ENCODE data around the gene ERC2. TPM values are rescaled to one million over a fixed set of nuclear protein-coding genes. Genes with fewer than 3 reads are reported as not detected.

ERC2 gene
- total RNA-seq, 2 experiments from 2014 or later: not detected

- Histone ChIP-seq H4K20me1 (ENCODE audit: insufficient read depth, low read length) (no peaks in the 10 kb centered on the region), H3K4me2 (ENCODE audit: low read length) (no peak overlapping the region), H2AFZ (ENCODE audit: low read length) (no peak overlapping the region), H3K27ac (ENCODE audit: low read depth, low read length, poor library complexity, severe bottlenecking) (no peak overlapping the region), H3K79me2 (ENCODE audit: insufficient read depth, low read depth, low read length) (no peaks in the 10 kb centered on the region), H3K4me1 (ENCODE audit: insufficient read depth, low read length, poor library complexity, severe bottlenecking) (no peaks in the 10 kb centered on the region), H3K36me3 (ENCODE audit: insufficient read depth, low read length) (no peaks in the 10 kb centered on the region), H3K4me3 (ENCODE audit: low read depth, low read length, poor library complexity, severe bottlenecking) (no peak overlapping the region), H3K9me2 (ENCODE audit: insufficient read depth, low read length) (no peaks in the 10 kb centered on the region), H3K9me3 (ENCODE audit: low read length) (no peaks in the 10 kb centered on the region)
- intact Hi-C loops (cut with micrococcal nuclease; ENCODE audit: unreplicated experiment): no loop called here
- BruUV-seq (replicated peaks): no TSS peak
- DNase-seq (ENCODE audit: low spot score): no peak
- CTCF ChIA-PET (ENCODE audit: unreplicated experiment): no interaction called here
- POLR2A ChIA-PET: interaction anchor here (0.6 kb wide), 1 partner anchor 72 kb away, joined by 3 read pairs; no protein-coding TSS in a partner anchor
- TF ChIP-seq CTCF (conservative IDR thresholded peaks at IDR 0.05; ENCODE audit: low read length) (no peak), EZH2phosphoT487 (IDR thresholded peaks at IDR 0.05; ENCODE audit: borderline replicate concordance, low read depth, low read length) (no peak)
These were observed 208.0 kb downstream of the ERC2 start for GRCh38 chr3:56260262-56260661.

DNA sequence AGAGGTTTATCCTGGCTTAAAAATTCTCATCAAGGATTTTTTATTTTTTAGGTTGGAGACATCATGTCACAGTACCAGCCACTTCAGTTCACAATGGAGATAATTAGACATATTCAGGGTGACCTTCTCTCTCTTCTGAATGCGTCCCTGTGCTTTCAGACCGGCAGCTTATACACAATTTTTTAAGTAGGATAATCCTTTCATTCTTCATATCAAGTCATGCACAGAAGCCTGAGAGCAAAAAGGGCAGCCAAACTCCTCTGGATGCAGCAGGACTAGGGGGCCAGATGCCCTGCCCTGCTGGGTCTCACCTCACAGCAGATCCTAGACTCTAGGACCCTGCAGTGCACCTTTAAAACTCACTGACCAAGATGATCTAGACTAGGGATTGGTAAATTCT, 210.4 kb downstream of the ERC2 start:
- H2AFZ ChIP-seq (ENCODE audit: low read length): no peak overlapping the region
- no peaks in the 10 kb centered on the region for H3K4me1 ChIP-seq (ENCODE audit: insufficient read depth, low read length, poor library complexity, severe bottlenecking)
- no peaks in the 10 kb centered on the region for H3K36me3 ChIP-seq (ENCODE audit: insufficient read depth, low read length)
- no peak for DNase-seq (ENCODE audit: low spot score)
- no peak for TF ChIP-seq CTCF (conservative IDR thresholded peaks at IDR 0.05; ENCODE audit: low read length)
- TF ChIP-seq EZH2phosphoT487 (IDR thresholded peaks at IDR 0.05; ENCODE audit: borderline replicate concordance, low read depth, low read length): no peak
- no peak overlapping the region for H3K4me3 ChIP-seq (ENCODE audit: low read depth, low read length, poor library complexity, severe bottlenecking)
- CTCF ChIA-PET (ENCODE audit: unreplicated experiment): no interaction called here
- H3K9me3 ChIP-seq (ENCODE audit: low read length): no peaks in the 10 kb centered on the region
- no peaks in the 10 kb centered on the region for H3K9me2 ChIP-seq (ENCODE audit: insufficient read depth, low read length)
- POLR2A ChIA-PET: no interaction called here
- no TSS peak for BruUV-seq (replicated peaks)
- H3K79me2 ChIP-seq (ENCODE audit: insufficient read depth, low read depth, low read length): no peaks in the 10 kb centered on the region
- H3K4me2 ChIP-seq (ENCODE audit: low read length): no peak overlapping the region
- H3K27ac ChIP-seq (ENCODE audit: low read depth, low read length, poor library complexity, severe bottlenecking): no peak overlapping the region
- intact Hi-C loops (cut with micrococcal nuclease; ENCODE audit: unreplicated experiment): loop anchor here (10.0 kb wide), 1 partner anchor 823 kb away; no protein-coding TSS in a partner anchor
- H4K20me1 ChIP-seq (ENCODE audit: insufficient read depth, low read length): no peaks in the 10 kb centered on the region

- TF ChIP-seq EZH2phosphoT487 (IDR thresholded peaks at IDR 0.05; ENCODE audit: borderline replicate concordance, low read depth, low read length) (no peak), CTCF (conservative IDR thresholded peaks at IDR 0.05; ENCODE audit: low read length) (peak; percentile 65)
- peak; percentile 6 for DNase-seq (ENCODE audit: low spot score)
- no peaks in the 10 kb centered on the region for H4K20me1 ChIP-seq (ENCODE audit: insufficient read depth, low read length)
- H2AFZ ChIP-seq (ENCODE audit: low read length): no peak overlapping the region
- H3K4me2 ChIP-seq (ENCODE audit: low read length): no peak overlapping the region
- intact Hi-C loops (cut with micrococcal nuclease; ENCODE audit: unreplicated experiment): loop anchor here (5.0 to 10.0 kb wide), 2 partner anchors 768 to 820 kb away; partner anchors contain the start of gene WNT5A
- no peaks in the 10 kb centered on the region for H3K9me3 ChIP-seq (ENCODE audit: low read length)
- CTCF ChIA-PET (ENCODE audit: unreplicated experiment): no interaction called here
- H3K9me2 ChIP-seq (ENCODE audit: insufficient read depth, low read length): no peaks in the 10 kb centered on the region
- no TSS peak for BruUV-seq (replicated peaks)
- H3K79me2 ChIP-seq (ENCODE audit: insufficient read depth, low read depth, low read length): no peaks in the 10 kb centered on the region
- no peaks in the 10 kb centered on the region for H3K4me1 ChIP-seq (ENCODE audit: insufficient read depth, low read length, poor library complexity, severe bottlenecking)
- H3K36me3 ChIP-seq (ENCODE audit: insufficient read depth, low read length): no peaks in the 10 kb centered on the region
- H3K4me3 ChIP-seq (ENCODE audit: low read depth, low read length, poor library complexity, severe bottlenecking): no peak overlapping the region
- H3K27ac ChIP-seq (ENCODE audit: low read depth, low read length, poor library complexity, severe bottlenecking): no peak overlapping the region
- POLR2A ChIA-PET: interaction anchor here (0.6 to 1.1 kb wide), 2 partner anchors 32 to 359 kb away, joined by 3 to 6 read pairs; no protein-coding TSS in a partner anchor
These were observed 213.4 kb downstream of the ERC2 start for GRCh38 chr3:56254835-56255234.

Measured in OCI-LY7 (cell line).